Upper lobe of right lung (tissue), 1 donor: ENCODE results near the gene PDPK1. TPM values are rescaled to one million over a fixed set of nuclear protein-coding genes. Genes with fewer than 3 reads are reported as not detected.

Source experiments
- ATAC-seq: fragments of 200-7000 bp; cut with Tn5 transposase; one replicate; pipeline ENCODE4 v1.9.1; 2020; ENCODE audit warnings: mild to moderate bottlenecking, moderate library complexity
- DNase-seq: peaks from one replicate; pipeline ENCODE4 v3.0.0-alpha.2; 2020
- H3K27ac ChIP-seq: fragments of 200-600 bp; one replicate; pipeline ENCODE4 v1.8.0; 2022
- H3K27me3 ChIP-seq: fragments of 200-600 bp; one replicate; pipeline ENCODE4 v1.8.0; 2022; ENCODE audit warnings: mild to moderate bottlenecking
- H3K36me3 ChIP-seq: fragments of 200-600 bp; one replicate; pipeline ENCODE4 v1.8.0; 2022
- H3K4me1 ChIP-seq: fragments of 200-600 bp; one replicate; pipeline ENCODE4 v1.8.0; 2022
- H3K4me3 ChIP-seq: fragments of 200-600 bp; one replicate; pipeline ENCODE4 v1.8.0; 2022; ENCODE audit warnings: mild to moderate bottlenecking
- H3K9me3 ChIP-seq: fragments of 200-600 bp; one replicate; pipeline ENCODE4 v1.8.0; 2022
- intact Hi-C: fragments of 100-400 bp; cut with DNase I; formaldehyde crosslinking; loops from one replicate; pipeline ENCODE4 v1.11.0; 2022
- total RNA-seq: library from RNA; stranded (reverse); fragmentation: NEBNext Ultra II Directional; extraction: Animal tissue kit (Norgen Biotek cat#: 25700); gene quantifications from one replicate; pipeline ENCODE4 v1.2.1, GENCODE V29; 2021
- TF ChIP-seq, protein P1 (sequence below): fragments of 200-600 bp; IDR thresholded peaks from one replicate; pipeline ENCODE4 v1.8.0; 2022; ENCODE audit warnings: antibody characterized with exemption
- donor health status: DM: no; HTN: yes; CAD: no; lungs with severe emphysema.

Gene PDPK1
- total RNA-seq, 1 donor from 2014 or later: 90.9 TPM

DNA sequence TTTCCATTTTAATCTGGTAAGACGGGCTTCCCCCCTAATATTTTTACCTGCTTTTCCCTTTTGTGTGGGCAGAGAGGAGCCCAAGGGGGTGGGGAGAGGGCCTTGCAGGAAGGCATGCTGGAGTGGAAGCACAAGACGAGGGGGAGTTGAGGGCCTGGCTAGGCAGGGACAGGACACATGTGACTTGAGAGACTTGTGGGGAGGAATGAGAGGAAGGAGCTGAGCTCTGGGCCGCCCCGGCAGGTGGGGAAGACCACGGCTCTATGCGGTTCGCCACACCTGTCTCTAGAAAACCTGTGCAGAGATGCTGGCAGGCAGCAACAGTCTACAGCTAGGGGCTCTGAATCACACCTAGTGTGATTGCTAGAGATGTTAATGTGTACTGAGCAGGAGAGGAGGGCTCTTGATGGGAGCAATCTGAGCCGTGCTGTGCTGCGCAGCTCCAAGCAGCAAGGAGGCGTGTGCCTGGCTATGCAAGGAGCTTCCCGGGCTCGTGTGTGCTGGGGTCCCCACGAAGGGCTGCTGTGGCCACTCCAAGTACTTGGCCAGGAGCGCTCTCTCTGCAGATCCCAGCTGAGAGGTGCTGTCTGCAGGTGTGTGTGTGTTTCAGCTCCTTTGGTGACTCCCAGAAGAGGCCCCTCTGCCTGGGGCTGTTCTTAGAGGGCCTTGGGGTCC is 50.2 kb downstream of the PDPK1 start:
- Histone ChIP-seq H3K36me3 (peaks cover 75% of the 10 kb centered on the region), H3K4me1 (no peaks in the 10 kb centered on the region), H3K4me3 (no peak overlapping the region), H3K27me3 (no peaks in the 10 kb centered on the region), H3K9me3 (no peaks in the 10 kb centered on the region), H3K27ac (no peak overlapping the region)
- DNase-seq (peak; percentile 40), ATAC-seq (no peak)
- TF ChIP-seq, protein P1, sequence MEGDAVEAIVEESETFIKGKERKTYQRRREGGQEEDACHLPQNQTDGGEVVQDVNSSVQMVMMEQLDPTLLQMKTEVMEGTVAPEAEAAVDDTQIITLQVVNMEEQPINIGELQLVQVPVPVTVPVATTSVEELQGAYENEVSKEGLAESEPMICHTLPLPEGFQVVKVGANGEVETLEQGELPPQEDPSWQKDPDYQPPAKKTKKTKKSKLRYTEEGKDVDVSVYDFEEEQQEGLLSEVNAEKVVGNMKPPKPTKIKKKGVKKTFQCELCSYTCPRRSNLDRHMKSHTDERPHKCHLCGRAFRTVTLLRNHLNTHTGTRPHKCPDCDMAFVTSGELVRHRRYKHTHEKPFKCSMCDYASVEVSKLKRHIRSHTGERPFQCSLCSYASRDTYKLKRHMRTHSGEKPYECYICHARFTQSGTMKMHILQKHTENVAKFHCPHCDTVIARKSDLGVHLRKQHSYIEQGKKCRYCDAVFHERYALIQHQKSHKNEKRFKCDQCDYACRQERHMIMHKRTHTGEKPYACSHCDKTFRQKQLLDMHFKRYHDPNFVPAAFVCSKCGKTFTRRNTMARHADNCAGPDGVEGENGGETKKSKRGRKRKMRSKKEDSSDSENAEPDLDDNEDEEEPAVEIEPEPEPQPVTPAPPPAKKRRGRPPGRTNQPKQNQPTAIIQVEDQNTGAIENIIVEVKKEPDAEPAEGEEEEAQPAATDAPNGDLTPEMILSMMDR: no peak
- intact Hi-C loops: no loop called here

- Histone ChIP-seq H3K4me3 (no peak overlapping the region), H3K36me3 (peaks cover 74% of the 10 kb centered on the region), H3K4me1 (no peaks in the 10 kb centered on the region), H3K27ac (no peak overlapping the region), H3K9me3 (no peaks in the 10 kb centered on the region), H3K27me3 (no peaks in the 10 kb centered on the region)
- intact Hi-C loops: no loop called here
- DNase-seq (peak; percentile 41), ATAC-seq (no peak)
- TF ChIP-seq, protein P1: no peak
Observed at GRCh38 chr16:2591476-2592240, 53.8 kb downstream of the PDPK1 start.

DNA sequence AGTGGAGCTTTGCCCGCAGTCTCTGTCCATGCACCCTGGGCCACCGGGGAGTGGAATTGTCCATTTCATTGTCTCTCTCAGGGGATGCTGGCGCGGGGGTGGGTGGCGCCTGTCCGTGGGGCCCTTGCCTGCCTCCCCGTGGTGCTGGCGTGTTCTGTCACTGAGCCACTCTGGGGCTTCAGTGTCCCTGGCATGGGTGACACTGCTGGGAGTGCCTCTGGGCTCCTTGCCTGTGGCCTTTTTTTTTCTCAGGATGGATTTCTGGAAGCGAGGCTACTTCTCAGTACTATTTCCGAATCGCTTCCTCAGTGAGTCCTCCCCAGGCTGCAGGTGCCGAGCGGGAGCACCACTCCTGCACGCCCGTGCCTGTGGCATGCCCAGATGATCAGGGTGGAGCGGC is 55.0 kb downstream of the PDPK1 start:
- intact Hi-C loops: no loop called here
- ATAC-seq: peak; percentile 6
- Histone ChIP-seq H3K36me3 (peaks cover 74% of the 10 kb centered on the region), H3K9me3 (no peaks in the 10 kb centered on the region), H3K27me3 (no peaks in the 10 kb centered on the region), H3K27ac (no peak overlapping the region), H3K4me1 (no peaks in the 10 kb centered on the region), H3K4me3 (no peak overlapping the region)
- peak; percentile 63 for DNase-seq
- TF ChIP-seq, protein P1: no peak

DNA sequence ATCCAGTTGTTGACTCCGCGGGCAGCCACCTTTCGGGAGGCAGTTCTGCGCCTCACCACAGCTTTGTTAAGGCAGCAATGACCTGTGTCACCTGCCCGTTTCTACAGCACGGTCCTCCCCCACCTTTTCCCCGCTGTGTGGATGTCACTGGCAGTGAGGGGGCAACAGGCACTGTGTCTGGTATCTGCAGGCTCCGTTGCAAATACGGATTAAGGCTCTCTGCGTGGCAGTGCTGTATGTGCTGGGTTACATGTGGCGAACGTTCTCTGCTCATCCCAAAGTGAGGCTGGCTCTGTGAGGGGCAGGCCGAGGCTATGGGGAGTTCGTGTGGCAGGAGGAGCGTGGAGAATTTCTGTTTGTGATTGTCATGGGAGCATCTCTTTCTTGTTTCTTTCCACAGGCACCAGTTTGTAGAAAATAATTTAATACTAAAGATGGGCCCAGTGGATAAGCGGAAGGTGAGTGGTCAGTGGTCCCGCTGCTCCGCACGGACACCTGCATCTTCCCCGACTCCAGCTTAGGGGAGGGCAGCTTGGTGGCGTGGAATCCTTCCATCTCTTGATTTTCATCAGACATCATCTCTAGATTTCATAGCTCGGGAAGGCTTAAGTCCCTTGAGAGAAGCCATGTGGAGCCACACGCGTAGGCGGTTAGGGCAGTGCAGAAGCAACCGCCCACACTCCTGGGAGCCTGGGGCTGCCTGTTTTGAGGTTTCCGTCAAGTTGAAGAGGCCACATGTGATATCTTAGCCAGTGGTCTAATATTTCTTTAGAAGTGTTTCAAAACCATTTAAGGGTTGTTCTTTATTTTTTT is 57.8 kb downstream of the PDPK1 start:
- Histone ChIP-seq H3K4me3 (no peak overlapping the region), H3K36me3 (peaks cover 58% of the 10 kb centered on the region), H3K27ac (no peak overlapping the region), H3K27me3 (no peaks in the 10 kb centered on the region), H3K9me3 (no peaks in the 10 kb centered on the region), H3K4me1 (no peaks in the 10 kb centered on the region)
- TF ChIP-seq, protein P1: no peak
- intact Hi-C loops: no loop called here
- ATAC-seq (peak; percentile 36), DNase-seq (no peak)

GRCh38 chr16:2596747-2597559 is 59.1 kb downstream of the PDPK1 start:
- Histone ChIP-seq H3K27ac (no peak overlapping the region), H3K27me3 (no peaks in the 10 kb centered on the region), H3K4me3 (no peak overlapping the region), H3K4me1 (no peaks in the 10 kb centered on the region), H3K36me3 (peaks cover 51% of the 10 kb centered on the region), H3K9me3 (no peaks in the 10 kb centered on the region)
- DNase-seq: peak; percentile 51
- intact Hi-C loops: no loop called here
- TF ChIP-seq, protein P1: no peak
- no peak for ATAC-seq
